Loucy (cell line): ENCODE measurements around the gene BPIFA1.

Experiments used
- CTCF ChIP-seq: fragments of 200-600 bp; sonication (generic); conservative IDR thresholded peaks from 2 replicates; pipeline ENCODE4 v1.5.1; 2014; ENCODE audit warnings: mild to moderate bottlenecking, antibody characterized with exemption, low read length
- EZH2phosphoT487 ChIP-seq: fragments of 200-600 bp; IDR thresholded peaks from 2 replicates; pipeline ENCODE4 v1.6.1; 2018; ENCODE audit warnings: antibody characterized with exemption, mild to moderate bottlenecking, moderate library complexity, borderline replicate concordance

DNA sequence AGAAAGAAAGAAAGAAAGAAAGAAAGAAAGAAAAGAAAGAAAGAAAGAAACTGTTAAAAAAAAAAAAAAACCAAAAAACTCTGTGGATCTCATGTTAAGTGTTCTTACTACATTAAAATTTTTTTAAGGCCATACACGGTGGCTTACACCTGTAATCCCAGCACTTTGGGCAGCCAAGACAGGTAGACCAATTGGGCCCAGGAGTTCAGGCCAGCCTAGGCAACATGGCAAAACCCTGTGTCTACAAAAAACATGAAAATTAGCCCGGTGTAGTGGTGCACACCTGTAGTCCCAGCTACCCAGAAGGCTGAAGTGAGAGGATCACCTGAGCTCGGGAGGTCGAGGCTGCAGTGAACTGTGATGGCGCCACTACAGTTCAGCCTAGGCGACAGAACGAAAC lies 4.6 kb upstream of the BPIFA1 start:
- TF ChIP-seq CTCF (no peak), EZH2phosphoT487 (no peak)
